Ovary (tissue), 3 donors: Measurements from ENCODE around the gene SVOPL.

Experiments
- CTCF ChIP-seq, 3 donors: fragments of 450-650 bp in 2 of 3; fragments of 200-600 bp in 1 of 3; IDR thresholded peaks; one replicate each; pipeline versions ENCODE4 v1.5.1 to v1.8.0; 2016 to 2022; ENCODE audit warnings: antibody characterized with exemption in 3 of 3, mild to moderate bottlenecking in 1 of 3
- EP300 ChIP-seq: sonication (generic); formaldehyde crosslinking; IDR thresholded peaks from one replicate; pipeline ENCODE4 v1.6.1; 2017; ENCODE audit warnings: antibody characterized with exemption
- POLR2A ChIP-seq: fragments of 450-650 bp; IDR thresholded peaks from one replicate; pipeline ENCODE4 v1.6.1; 2017; ENCODE audit warnings: antibody characterized with exemption, mild to moderate bottlenecking, moderate library complexity
- donor health status: DM: no; HTN: no; CAD: no.

- TF ChIP-seq CTCF (IDR thresholded peaks at IDR 0.05): no peak
- no peak for TF ChIP-seq EP300
- no peak for TF ChIP-seq POLR2A
Measured at GRCh38 chr7:138700857-138701536, at the start of gene SVOPL.
